Ectodermal cell (in vitro differentiated cells): ENCODE measurements around the gene MAMDC4.
"Not testable (repeated sequence)": the region's sequence is repeated elsewhere in the genome, so short reads cannot be mapped to it uniquely, and the experiment has no call there.

ENCODE experiments used
- H3K27ac ChIP-seq: 2 replicates; pipeline ENCODE4 v1.7.0; 2013; ENCODE audit warnings: mild to moderate bottlenecking, low read depth, low read length; ENCODE audit not compliant: insufficient read depth, poor library complexity, severe bottlenecking
- H3K27me3 ChIP-seq: 2 replicates; pipeline ENCODE4 v1.7.0; 2013; ENCODE audit warnings: mild to moderate bottlenecking, low read length; ENCODE audit not compliant: insufficient read depth, control insufficient read depth, poor library complexity, severe bottlenecking
- H3K36me3 ChIP-seq: one replicate; pipeline ENCODE4 v1.7.0; 2013; ENCODE audit warnings: low read length; ENCODE audit not compliant: control insufficient read depth, insufficient read depth
- H3K4me1 ChIP-seq: one replicate; pipeline ENCODE4 v1.7.0; 2013; ENCODE audit warnings: low read length; ENCODE audit not compliant: control insufficient read depth, insufficient read depth
- H3K4me3 ChIP-seq: 2 replicates; pipeline ENCODE4 v1.7.0; 2013; ENCODE audit warnings: low read depth, low read length, control low read depth; ENCODE audit not compliant: insufficient read depth
- H3K9me3 ChIP-seq: 2 replicates; pipeline ENCODE4 v1.7.0; 2013; ENCODE audit warnings: mild to moderate bottlenecking, low read length, moderate library complexity; ENCODE audit not compliant: control insufficient read depth
- WGBS, 2 experiments: methylation state at CpG; one replicate each; pipeline ENCODE4 v1.1.7; 2013; ENCODE audit warnings: missing lambda C conversion rate in 2 of 2; 5-methylcytosine and 5-hydroxymethylcytosine counted together

The MAMDC4 gene

DNA sequence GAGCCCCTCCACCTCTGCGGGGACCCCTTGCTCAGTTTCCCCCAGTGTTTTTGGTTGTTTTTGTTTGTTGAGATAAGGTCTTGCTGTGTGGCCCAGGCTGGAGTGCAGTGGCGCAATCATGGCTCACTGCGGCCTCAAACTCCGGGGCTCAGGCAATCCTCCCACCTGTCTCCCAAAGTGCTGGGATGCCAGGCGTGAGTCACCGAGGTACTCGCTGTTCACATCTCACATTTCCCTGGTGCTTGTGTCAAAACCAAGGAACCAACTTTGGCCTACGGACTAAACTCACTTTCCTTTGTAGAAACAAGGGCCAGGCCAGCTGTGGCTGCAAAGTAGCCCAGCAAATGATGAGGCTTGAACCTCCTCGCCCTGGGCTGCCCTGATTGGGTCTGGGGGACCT is 19.6 kb upstream of the MAMDC4 start:
- H3K4me3 ChIP-seq, result no peak overlapping the region
- H3K27ac ChIP-seq, result no peak overlapping the region
- H3K4me1 ChIP-seq, result no peaks in the 10 kb centered on the region
- no peaks in the 10 kb centered on the region for H3K9me3 ChIP-seq
- H3K36me3 ChIP-seq, result peaks cover 32% of the 10 kb centered on the region
- WGBS, 2 experiments, result 95 to 96% methylated on average over 9 of the region's 9 CpGs
- no peaks in the 10 kb centered on the region for H3K27me3 ChIP-seq

DNA sequence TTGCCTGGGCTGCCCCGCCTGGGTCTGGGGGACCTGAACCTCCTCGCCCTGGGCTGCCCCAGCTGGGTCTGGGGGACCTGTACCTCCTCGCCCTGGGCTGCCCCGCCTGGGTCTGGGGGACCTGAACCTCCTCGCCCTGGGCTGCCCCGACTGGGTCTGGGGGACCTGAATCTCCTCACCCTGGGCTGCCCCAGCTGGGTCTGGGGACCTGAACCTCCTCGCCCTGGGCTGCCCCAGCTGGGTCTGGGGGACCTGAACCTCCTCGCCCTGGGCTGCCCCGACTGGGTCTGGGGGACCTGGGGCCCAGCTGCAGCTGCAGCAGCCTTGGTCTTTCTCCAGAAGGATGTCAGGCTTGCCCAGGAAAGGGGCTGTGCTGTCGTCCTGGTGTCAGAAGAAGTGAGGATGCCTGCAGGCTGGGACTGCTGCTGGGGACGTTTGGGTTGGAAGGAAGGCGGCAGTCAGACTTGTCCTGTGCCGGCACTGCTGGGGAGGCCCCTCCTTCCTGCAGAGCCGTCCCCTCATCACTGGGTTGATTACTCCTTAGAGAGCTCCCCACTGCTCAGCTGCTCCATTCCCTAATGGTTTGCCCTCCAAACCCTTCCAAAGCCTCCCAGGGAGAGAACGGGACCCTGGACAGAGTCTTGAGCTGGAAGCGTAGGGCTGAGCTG is 18.6 kb upstream of the MAMDC4 start:
- H3K36me3 ChIP-seq, result peaks cover 34% of the 10 kb centered on the region
- not testable (repeated sequence) for H3K4me3 ChIP-seq, H3K9me3 ChIP-seq, H3K27ac ChIP-seq, H3K27me3 ChIP-seq, H3K4me1 ChIP-seq
- WGBS, 2 experiments, result 90 to 93% methylated on average over 16 of the region's 16 CpGs

DNA sequence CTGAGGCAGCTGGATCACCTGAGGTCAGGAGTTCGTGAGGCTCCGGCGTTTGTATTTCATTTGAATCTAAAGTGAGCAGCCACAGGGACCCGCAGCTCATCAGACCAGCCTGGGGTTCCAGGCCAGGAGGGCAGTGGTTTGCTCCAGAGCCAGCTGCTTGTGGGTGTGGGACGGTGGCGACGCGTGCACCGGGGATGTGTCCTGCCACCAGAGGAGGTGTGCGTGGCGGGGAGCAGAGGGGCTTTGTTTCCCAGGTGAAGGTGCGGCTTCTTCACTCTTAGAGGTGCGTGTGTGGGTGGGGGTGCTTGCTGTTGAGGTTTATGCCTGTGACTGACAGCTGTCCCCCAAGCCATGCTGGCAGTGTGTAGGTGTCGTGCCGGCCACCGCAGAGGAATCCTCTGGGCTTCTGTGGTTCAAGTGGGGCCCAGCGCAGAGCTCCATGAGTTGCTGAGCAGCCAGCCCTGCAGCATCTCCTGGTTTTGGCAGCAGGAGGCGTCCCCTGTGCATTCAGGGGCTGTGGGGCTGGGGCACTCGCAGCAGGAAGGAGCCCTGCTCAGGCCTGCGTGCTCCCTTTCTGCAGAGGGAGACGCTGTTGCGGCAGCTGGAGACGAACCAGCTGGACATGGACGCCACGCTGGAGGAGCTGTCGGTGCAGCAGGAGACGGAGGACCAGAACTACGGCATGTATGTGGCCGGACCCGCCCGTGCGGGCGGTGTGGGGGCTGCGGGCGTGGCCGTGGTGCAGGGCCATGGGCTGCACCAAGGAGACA is 16.8 kb upstream of the MAMDC4 start:
- H3K4me1 ChIP-seq, result peaks cover 16% of the 10 kb centered on the region
- peaks cover 20% of the 10 kb centered on the region for H3K36me3 ChIP-seq
- H3K27me3 ChIP-seq, result no peaks in the 10 kb centered on the region
- WGBS, 2 experiments, result 95 to 96% methylated on average over 36 of the region's 36 CpGs
- no peaks in the 10 kb centered on the region for H3K9me3 ChIP-seq
- H3K27ac ChIP-seq, result no peak overlapping the region
- no peak overlapping the region for H3K4me3 ChIP-seq

DNA sequence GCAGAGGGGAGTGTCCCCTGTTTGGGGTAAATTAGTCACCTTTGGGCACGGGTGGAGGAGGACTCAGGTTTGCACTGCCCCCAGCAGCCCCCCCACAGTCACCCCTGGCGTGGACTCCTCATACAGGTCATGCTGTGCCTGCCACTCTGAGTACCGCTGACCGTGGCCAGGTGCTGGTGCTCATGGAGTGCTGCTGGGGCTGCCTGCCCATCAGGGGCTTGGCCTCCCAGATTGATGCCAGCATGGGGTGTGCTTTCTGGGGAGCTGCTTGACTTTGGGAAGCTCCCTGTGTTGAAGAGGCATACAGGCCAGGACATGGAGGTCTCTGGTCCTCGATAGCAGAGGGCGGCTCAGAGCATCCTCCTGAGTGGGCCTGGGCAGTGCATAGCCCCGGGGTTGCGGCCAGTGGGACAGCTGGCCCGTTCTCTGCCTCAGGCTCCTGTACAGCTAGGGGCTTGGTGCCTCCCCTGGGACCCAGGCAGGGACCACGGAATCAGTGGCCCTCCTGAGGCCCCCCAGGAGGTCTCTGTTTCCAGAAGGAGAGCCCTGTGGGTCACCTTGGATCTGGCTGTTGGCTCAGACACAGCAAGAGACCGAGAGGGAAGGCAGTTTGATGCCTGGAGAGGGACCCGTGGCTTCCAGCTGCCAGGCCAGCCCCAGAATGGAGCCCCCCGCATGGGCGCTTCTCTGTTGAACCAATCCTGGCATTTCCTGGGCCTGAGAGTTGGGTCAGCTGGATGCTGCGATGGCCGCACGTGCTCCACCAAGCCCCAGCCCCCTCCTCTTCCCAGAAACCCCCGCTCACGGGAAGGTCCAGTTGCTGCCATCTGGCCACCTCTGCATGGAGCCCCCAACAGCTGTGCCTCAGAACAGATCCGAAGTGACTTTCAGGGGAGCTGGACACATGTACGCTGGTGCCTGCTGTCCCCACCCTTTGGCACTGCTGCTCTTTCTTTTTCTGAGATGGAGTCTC is 15.9 kb upstream of the MAMDC4 start:
- Histone ChIP-seq H3K27me3 (no peaks in the 10 kb centered on the region), H3K36me3 (peaks cover 17% of the 10 kb centered on the region), H3K4me3 (no peak overlapping the region), H3K4me1 (peaks cover 24% of the 10 kb centered on the region), H3K27ac (no peak overlapping the region), H3K9me3 (no peaks in the 10 kb centered on the region)
- WGBS, 2 experiments, result 91% methylated on average over 21 of the region's 21 CpGs

DNA sequence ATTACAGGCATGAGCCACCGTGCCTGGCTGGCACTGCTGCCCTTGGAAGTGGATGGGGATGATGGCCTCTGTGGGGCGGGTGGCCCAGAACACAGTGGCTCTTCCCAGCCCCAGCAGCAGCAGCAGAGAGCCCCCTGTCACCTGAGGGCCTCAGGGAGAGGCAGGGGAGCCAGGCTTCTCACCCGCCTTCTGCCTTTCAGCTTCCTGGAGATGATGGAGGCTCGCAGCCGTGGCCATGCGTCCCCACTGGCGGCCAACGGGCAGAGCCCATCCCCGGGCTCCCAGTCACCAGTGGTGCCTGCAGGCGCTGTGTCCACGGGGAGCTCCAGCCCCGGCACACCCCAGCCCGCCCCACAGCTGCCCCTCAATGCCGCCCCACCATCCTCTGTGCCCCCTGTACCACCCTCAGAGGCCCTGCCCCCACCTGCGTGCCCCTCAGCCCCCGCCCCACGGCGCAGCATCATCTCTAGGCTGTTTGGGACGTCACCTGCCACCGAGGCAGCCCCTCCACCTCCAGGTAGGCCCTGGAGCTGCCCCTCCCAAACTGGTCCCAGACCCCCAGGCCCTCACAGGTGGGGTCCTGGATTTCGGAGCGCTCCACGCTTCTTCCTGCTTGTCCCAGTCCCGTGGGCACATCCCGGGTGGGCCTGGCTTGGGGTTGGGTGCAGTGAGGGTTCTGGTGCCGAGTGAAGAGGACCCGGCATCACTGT is 14.8 kb upstream of the MAMDC4 start:
- H3K4me3 ChIP-seq, result no peak overlapping the region
- no peaks in the 10 kb centered on the region for H3K27me3 ChIP-seq
- peaks cover 10% of the 10 kb centered on the region for H3K36me3 ChIP-seq
- no peaks in the 10 kb centered on the region for H3K9me3 ChIP-seq
- 92 to 93% methylated on average over 27 of the region's 27 CpGs for WGBS, 2 experiments
- no peak overlapping the region for H3K27ac ChIP-seq
- H3K4me1 ChIP-seq, result peaks cover 35% of the 10 kb centered on the region

DNA sequence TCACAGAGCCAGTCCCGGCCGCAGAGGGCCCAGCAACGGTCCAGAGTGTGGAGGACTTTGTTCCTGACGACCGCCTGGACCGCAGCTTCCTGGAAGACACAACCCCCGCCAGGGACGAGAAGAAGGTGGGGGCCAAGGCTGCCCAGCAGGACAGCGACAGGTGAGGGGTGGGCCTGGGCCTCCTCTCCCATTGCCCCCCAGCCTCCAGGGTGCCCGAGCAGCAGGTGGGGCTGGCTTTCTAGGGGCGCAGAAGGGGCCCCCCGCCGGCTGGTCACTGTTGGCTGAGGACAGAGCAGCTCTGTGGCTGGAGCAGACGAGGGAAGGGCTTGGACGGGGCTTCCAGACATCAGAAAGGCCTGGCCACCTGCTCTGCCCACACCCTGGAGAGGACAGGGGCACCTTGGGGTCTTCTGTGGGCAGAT is 14.3 kb upstream of the MAMDC4 start:
- not testable (repeated sequence) for H3K4me3 ChIP-seq, H3K36me3 ChIP-seq, H3K27ac ChIP-seq, H3K27me3 ChIP-seq, H3K9me3 ChIP-seq
- H3K4me1 ChIP-seq, result peaks cover 38% of the 10 kb centered on the region
- 95 to 96% methylated on average over 15 of the region's 15 CpGs for WGBS, 2 experiments

DNA sequence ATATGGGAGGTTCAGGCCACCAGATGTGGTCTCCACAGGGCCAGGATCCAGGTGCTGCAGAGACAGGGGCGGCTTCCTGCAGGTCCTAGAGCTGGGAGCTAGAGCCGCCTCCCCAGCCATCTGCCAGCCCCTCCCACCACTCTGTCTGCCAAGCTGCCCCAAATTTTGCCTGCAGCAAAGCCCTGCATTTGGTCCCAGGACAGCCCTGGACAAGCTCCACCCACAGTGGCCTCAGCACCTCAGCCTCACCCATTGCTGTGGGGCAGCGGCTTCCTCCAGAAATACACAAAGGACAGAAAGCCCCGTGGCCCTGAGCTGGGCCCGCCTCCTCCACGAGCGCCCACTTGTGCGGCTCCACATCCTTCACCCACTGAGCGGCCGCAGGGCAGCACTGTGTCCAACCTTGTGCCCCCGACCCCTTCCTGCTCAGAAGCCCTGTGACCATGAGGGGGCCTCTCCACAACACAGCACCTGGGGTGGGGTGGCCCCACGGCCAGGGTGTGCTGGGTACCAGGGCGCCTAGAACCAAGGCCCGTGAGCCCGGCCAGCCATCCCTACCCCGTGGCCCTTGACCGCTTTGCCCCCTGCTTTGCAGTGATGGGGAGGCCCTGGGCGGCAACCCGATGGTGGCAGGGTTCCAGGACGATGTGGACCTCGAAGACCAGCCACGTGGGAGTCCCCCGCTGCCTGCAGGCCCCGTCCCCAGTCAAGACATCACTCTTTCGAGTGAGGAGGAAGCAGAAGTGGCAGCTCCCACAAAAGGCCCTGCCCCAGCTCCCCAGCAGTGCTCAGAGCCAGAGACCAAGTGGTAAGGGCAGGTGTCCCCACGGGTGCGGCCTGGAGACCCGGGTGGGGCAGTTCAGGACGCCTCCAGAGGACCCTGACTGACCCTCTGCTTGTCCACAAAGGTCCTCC is 13.6 kb upstream of the MAMDC4 start:
- peaks cover 9% of the 10 kb centered on the region for H3K36me3 ChIP-seq
- no peak overlapping the region for H3K27ac ChIP-seq
- H3K9me3 ChIP-seq, result no peaks in the 10 kb centered on the region
- WGBS, 2 experiments, result 93% methylated on average over 29 of the region's 29 CpGs
- H3K4me3 ChIP-seq, result no peak overlapping the region
- H3K4me1 ChIP-seq, result peaks cover 41% of the 10 kb centered on the region
- H3K27me3 ChIP-seq, result no peaks in the 10 kb centered on the region

DNA sequence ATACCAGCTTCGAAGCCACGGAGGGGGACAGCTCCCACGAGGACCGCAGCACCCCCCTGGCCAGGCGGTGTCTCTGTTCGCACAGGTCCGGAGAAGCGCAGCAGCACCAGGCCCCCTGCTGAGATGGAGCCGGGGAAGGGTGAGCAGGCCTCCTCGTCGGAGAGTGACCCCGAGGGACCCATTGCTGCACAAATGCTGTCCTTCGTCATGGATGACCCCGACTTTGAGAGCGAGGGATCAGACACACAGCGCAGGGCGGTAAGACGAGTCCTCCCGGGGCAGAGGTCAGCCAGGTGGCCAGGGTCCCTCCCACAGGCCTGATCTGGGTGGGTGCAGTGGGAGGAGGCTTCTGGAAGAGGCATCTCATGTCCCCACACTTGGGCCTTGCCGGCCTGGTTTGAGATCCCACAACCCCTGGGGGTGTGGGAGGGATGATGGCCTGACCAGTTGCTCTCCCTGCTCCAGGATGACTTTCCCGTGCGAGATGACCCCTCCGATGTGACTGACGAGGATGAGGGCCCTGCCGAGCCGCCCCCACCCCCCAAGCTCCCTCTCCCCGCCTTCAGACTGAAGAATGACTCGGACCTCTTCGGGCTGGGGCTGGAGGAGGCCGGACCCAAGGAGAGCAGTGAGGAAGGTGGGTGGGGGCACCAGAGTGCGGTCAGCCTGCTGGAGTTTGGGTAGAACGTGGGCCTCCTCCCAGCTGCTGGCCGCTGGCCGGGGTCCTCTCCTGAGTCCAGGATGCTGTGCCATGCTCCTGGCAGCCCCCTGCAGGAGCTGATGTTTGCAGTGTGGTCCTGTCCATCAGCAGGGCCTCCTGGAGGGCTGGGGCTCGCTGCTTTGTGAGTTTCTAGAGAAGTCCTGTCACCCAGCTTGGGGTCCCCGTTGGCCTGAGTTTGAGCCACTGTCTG is 12.7 kb upstream of the MAMDC4 start:
- H3K4me3 ChIP-seq, result no peak overlapping the region
- H3K27ac ChIP-seq, result no peak overlapping the region
- 90 to 92% methylated on average over 36 of the region's 36 CpGs for WGBS, 2 experiments
- H3K9me3 ChIP-seq, result no peaks in the 10 kb centered on the region
- peaks cover 7% of the 10 kb centered on the region for H3K27me3 ChIP-seq
- H3K36me3 ChIP-seq, result peaks cover 9% of the 10 kb centered on the region
- peaks cover 41% of the 10 kb centered on the region for H3K4me1 ChIP-seq
